Measurements from ENCODE around the gene NELFE.

Gene NELFE

DNA sequence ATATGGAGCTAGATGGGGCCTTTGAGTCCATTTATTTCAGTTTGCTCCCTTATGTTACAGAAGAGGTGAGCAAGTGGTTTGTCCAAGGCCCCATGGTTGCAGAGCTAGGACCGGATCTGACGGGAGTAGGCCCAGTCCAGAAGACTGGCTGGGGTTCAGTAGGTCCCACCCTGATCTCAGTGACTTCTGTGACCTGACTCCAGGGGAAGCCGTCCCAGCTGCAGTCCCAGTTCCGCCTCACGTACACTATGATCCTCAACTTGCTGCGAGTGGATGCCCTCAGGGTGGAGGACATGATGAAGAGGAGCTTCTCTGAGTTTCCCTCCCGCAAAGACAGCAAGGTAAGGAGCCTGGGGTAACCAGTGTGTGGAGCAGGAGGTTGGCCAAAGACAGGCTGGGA lies 7.7 kb upstream of the NELFE start:
- TF ChIP-seq ZFX (IDR thresholded peaks at IDR 0.05): no peak
- TF ChIP-seq, protein P1, sequence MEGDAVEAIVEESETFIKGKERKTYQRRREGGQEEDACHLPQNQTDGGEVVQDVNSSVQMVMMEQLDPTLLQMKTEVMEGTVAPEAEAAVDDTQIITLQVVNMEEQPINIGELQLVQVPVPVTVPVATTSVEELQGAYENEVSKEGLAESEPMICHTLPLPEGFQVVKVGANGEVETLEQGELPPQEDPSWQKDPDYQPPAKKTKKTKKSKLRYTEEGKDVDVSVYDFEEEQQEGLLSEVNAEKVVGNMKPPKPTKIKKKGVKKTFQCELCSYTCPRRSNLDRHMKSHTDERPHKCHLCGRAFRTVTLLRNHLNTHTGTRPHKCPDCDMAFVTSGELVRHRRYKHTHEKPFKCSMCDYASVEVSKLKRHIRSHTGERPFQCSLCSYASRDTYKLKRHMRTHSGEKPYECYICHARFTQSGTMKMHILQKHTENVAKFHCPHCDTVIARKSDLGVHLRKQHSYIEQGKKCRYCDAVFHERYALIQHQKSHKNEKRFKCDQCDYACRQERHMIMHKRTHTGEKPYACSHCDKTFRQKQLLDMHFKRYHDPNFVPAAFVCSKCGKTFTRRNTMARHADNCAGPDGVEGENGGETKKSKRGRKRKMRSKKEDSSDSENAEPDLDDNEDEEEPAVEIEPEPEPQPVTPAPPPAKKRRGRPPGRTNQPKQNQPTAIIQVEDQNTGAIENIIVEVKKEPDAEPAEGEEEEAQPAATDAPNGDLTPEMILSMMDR (conservative IDR thresholded peaks at IDR 0.05): no peak
- H3K27ac ChIP-seq: no peak overlapping the region

DNA sequence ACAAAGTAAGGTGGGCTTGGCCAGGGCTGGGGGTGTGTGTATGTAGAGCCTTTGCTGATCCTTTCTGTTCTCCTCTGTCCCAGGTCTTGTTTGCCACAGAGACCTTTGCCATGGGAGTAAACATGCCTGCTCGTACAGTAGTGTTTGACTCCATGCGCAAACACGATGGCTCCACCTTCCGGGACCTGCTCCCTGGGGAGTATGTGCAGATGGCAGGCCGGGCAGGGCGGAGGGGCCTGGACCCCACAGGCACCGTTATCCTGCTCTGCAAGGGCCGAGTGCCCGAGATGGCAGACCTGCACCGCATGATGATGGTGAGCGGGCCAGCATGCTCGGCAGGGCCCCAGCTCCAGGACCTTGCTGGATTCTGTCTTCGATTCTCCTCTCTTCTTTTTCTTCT lies 6.9 kb upstream of the NELFE start:
- no peak overlapping the region for H3K27ac ChIP-seq
- TF ChIP-seq ZFX (IDR thresholded peaks at IDR 0.05): no peak
- TF ChIP-seq, protein P1 (conservative IDR thresholded peaks at IDR 0.05): no peak

DNA sequence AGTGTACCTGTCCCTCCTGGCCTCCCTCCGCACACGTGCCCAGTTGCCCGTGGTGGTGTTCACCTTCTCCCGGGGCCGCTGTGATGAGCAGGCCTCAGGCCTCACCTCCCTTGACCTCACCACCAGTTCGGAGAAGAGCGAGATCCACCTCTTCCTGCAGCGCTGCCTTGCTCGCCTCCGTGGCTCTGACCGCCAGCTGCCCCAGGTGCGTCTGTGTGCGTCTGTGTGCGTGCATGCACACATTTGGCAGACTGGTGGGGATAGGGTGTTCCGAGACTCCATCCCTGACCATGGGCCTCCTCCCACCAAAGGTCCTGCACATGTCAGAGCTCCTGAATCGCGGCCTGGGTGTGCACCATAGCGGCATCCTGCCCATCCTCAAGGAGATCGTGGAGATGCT lies 5.2 kb upstream of the NELFE start:
- TF ChIP-seq, protein P1 (conservative IDR thresholded peaks at IDR 0.05): no peak
- TF ChIP-seq ZFX (IDR thresholded peaks at IDR 0.05): no peak
- no peak overlapping the region for H3K27ac ChIP-seq

DNA sequence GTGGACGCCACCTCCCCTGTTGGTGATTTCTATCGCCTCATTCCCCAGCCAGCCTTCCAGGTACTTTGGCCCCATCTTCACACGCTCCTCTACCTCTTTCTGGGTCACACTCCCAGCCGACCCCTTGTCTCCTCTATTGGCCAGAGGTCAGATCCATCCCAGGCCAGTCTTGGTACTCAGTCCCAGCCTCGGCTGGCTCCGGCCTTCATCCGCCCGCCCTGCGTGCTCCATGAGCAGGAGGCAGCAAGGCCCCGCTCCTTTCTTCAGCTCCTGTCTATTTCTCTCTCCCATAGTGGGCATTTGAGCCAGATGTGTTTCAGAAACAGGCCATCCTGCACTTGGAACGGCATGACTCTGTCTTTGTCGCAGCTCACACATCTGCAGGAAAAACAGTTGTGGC lies 2.8 kb upstream of the NELFE start:
- H3K27ac ChIP-seq: no peak overlapping the region
- TF ChIP-seq ZFX (IDR thresholded peaks at IDR 0.05): no peak
- TF ChIP-seq, protein P1 (conservative IDR thresholded peaks at IDR 0.05): no peak

DNA sequence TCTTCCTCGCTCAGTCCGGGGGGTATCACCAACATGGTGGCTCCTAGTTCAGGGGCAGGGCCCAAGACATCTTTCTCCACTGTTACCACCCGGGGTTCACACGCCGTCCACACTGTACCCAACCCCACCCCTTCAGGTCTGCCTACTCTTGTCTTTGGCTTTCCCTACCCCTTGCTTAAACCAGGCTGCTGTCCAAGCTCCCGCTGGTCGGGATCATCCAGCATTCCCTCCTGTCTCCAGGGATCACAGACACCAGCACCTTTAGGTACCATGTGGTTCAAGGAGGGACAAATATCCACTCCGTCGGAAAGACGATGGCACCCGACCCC lies 395 bp downstream of the NELFE start:
- H3K27ac ChIP-seq: peak overlapping the region; percentile 84
- TF ChIP-seq, protein P1 (conservative IDR thresholded peaks at IDR 0.05): no peak
- TF ChIP-seq ZFX (IDR thresholded peaks at IDR 0.05): no peak

DNA sequence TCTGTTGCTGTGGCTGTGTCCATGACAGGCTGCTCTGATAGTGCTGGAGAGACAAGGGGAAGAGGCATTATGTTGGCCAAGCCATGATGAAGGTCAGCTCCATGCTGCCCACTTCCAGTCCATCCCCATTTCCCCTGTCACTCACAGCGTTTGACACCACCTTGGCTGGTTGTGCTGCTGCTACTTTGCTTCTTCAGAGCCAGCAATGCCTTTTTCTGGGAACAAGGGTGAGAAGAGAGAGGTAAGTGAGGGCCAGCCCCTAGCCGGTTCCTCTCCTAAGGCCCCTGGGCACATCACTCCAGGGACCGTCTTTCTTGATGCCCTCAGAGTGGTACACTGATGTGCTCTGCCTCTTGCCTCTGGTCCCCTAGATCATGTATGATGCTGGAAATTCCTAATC lies 2.0 kb downstream of the NELFE start:
- TF ChIP-seq, protein P1 (conservative IDR thresholded peaks at IDR 0.05): no peak
- no peak for TF ChIP-seq ZFX (IDR thresholded peaks at IDR 0.05)
- H3K27ac ChIP-seq: no peak overlapping the region

DNA sequence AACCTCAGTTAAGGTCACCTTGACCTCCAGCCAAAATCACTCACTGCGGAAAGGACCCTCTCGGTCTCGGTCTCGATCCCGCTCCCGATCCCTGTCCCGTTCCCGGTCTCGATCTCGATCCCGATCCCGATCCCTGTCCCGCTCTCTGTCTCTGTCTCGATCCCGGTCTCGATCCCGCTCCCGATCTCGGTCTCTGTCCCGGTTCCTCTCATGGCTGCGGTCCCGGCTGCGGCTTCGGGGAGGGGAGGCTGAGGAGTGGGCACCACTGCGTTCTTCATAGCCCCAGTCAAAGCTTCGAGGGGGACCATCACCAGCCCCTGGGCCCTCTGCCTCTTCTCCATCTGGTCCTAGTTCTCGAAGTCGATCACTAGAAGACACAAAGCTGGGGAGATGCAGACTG lies 4.3 kb downstream of the NELFE start:
- no peak for TF ChIP-seq ZFX (IDR thresholded peaks at IDR 0.05)
- TF ChIP-seq, protein P1 (conservative IDR thresholded peaks at IDR 0.05): no peak
- no peak overlapping the region for H3K27ac ChIP-seq

Data from C4-2B (cell line).